HG03460 (cell line): ENCODE data around the gene INO80D.
"Not testable (repeated sequence)": the region's sequence is repeated elsewhere in the genome, so short reads cannot be mapped to it uniquely, and the experiment has no call there.

Experiments
- ATAC-seq: cut with Tn5 transposase; IDR thresholded peaks from one replicate; pipeline ENCODE4 v1.9.1; 2021; ENCODE audit not compliant: unreplicated experiment

INO80D gene

GRCh38 chr2:206085742-206086445, at the start of gene INO80D:
INO80D (minus strand) TSS chr2:206086174; CDS start chr2:206063016, 23,158 bp downstream.
- peak; percentile 83 for ATAC-seq

GRCh38 chr2:206127656-206128055, 41.7 kb upstream of the INO80D start:
- no peak for ATAC-seq

GRCh38 chr2:206125901-206126300, 39.9 kb upstream of the INO80D start:
- ATAC-seq: no peak

GRCh38 chr2:206122569-206122968, 36.6 kb upstream of the INO80D start:
- not testable (repeated sequence) for ATAC-seq

- ATAC-seq: no peak
These were observed 30.3 kb upstream of the INO80D start for GRCh38 chr2:206116278-206116677.

GRCh38 chr2:206115026-206115578, 29.1 kb upstream of the INO80D start:
- no peak for ATAC-seq

GRCh38 chr2:206112846-206113547, 27.0 kb upstream of the INO80D start:
- no peak for ATAC-seq

GRCh38 chr2:206112108-206112507, 26.1 kb upstream of the INO80D start:
- ATAC-seq: no peak

- ATAC-seq: no peak
These were observed 22.7 kb upstream of the INO80D start for GRCh38 chr2:206108713-206109112.

GRCh38 chr2:206105541-206105940, 19.6 kb upstream of the INO80D start:
- no peak for ATAC-seq

GRCh38 chr2:206105038-206105437, 19.1 kb upstream of the INO80D start:
- no peak for ATAC-seq

GRCh38 chr2:206098872-206099271, 12.9 kb upstream of the INO80D start:
- ATAC-seq: not testable (repeated sequence)

GRCh38 chr2:206098471-206098870, 12.5 kb upstream of the INO80D start:
- ATAC-seq: no peak

- ATAC-seq: no peak
These were observed 10.9 kb upstream of the INO80D start for GRCh38 chr2:206096876-206097275.

- no peak for ATAC-seq
These were observed 9.8 kb upstream of the INO80D start for GRCh38 chr2:206095536-206096332.

- ATAC-seq: no peak
These were observed 6.3 kb upstream of the INO80D start for GRCh38 chr2:206092297-206092696.

- no peak for ATAC-seq
These were observed 2.3 kb upstream of the INO80D start for GRCh38 chr2:206088248-206088647.

- ATAC-seq: no peak
These were observed 859 bp upstream of the INO80D start for GRCh38 chr2:206086716-206087350.

GRCh38 chr2:206084870-206085741, 868 bp downstream of the INO80D start:
- peak; percentile 28 for ATAC-seq

- no peak for ATAC-seq
These were observed 1.5 kb downstream of the INO80D start for GRCh38 chr2:206084439-206084869.
